SJCRH30 (cell line): ENCODE results near the gene CMKLR1. TPM values are rescaled to one million over a fixed set of nuclear protein-coding genes. Genes with fewer than 3 reads are reported as not detected.

Experiments
- DNase-seq, 2 experiments: peaks; one replicate each; pipeline ENCODE4 v3.0.0-alpha.2; 2015 to 2020
- H3K27ac ChIP-seq: fragments of 250-450 bp; sonication (Bioruptor Pico); 2 replicates; pipeline ENCODE4 v1.5.1; 2020; ENCODE audit warnings: mild to moderate bottlenecking, moderate library complexity
- H3K27me3 ChIP-seq: fragments of 250-450 bp; sonication (Bioruptor Pico); 2 replicates; pipeline ENCODE4 v1.5.1; 2020; ENCODE audit warnings: mild to moderate bottlenecking, moderate library complexity
- H3K36me3 ChIP-seq: fragments of 250-450 bp; sonication (Bioruptor Pico); 2 replicates; pipeline ENCODE4 v1.5.1; 2020; ENCODE audit warnings: mild to moderate bottlenecking, moderate library complexity
- H3K4me1 ChIP-seq: fragments of 250-450 bp; sonication (Bioruptor Pico); 2 replicates; pipeline ENCODE4 v1.5.1; 2020; ENCODE audit warnings: mild to moderate bottlenecking, moderate library complexity
- H3K4me3 ChIP-seq: fragments of 250-450 bp; sonication (Bioruptor Pico); 2 replicates; pipeline ENCODE4 v1.5.1; 2020; ENCODE audit warnings: mild to moderate bottlenecking, moderate library complexity
- H3K9me3 ChIP-seq: fragments of 250-450 bp; sonication (Bioruptor Pico); replicated peaks from 2 replicates; pipeline ENCODE4 v1.5.1; 2020; ENCODE audit warnings: mild to moderate bottlenecking, moderate library complexity
- total RNA-seq: library from RNA; depleted of rRNA; stranded (reverse); fragments of >200 nt; shearing (Covaris generic); gene quantifications from 2 replicates; pipeline ENCODE4 v1.2.3, GENCODE V29; 2014

Gene CMKLR1
- total RNA-seq, 1 experiment from 2014 or later = 0.04 TPM

DNA sequence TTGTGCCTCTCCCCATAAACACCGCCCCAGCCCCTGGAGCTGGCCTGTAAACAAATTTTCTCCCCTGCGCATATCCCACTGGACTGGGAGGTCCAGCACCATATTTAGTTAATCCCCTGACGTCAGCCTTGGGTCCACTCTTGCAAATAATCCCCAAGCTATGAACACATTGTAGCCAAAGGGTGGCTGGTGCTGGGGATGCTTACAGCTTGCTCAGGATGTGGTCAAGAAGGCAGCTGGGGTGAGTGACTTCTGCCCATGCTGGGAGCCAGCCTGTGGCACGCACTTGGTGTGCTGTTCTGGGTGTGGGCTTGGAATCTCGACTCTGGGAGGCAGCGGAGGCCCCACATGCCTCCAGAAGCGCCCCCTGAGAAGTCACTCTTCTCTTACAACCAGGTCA is 32.1 kb downstream of the CMKLR1 start:
- no peaks in the 10 kb centered on the region for H3K36me3 ChIP-seq
- no peak overlapping the region for H3K27ac ChIP-seq
- peak; percentile 15 to 17 for DNase-seq
- no peaks in the 10 kb centered on the region for H3K27me3 ChIP-seq
- peaks cover 4% of the 10 kb centered on the region; the same call in 1 of the 2 replicates for H3K4me1 ChIP-seq
- no peaks in the 10 kb centered on the region for H3K9me3 ChIP-seq
- H3K4me3 ChIP-seq = no peak overlapping the region

DNA sequence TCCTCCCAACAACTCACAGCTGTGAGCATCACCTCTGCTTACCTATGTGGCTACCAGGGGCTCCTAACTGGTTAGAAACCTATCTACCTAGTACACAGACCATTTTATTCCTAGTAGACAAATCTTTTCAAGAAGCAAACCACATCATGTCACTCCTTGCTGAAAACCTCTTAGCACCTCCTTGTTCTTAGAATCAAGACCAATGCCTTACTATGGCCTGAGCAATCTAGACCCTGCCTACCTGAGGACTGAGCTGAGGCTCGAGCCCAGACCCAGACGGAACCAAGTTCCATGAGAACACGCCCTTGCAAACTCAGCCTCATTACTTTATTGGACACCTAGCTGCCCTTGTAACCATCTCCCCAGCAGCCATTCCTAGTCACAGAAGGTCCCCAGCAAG is 32.6 kb downstream of the CMKLR1 start:
- no peaks in the 10 kb centered on the region for H3K9me3 ChIP-seq
- H3K27me3 ChIP-seq = 0 out of 2 replicates have a peak, but pooled peaks cover 3% of the 10 kb centered on the region

DNA sequence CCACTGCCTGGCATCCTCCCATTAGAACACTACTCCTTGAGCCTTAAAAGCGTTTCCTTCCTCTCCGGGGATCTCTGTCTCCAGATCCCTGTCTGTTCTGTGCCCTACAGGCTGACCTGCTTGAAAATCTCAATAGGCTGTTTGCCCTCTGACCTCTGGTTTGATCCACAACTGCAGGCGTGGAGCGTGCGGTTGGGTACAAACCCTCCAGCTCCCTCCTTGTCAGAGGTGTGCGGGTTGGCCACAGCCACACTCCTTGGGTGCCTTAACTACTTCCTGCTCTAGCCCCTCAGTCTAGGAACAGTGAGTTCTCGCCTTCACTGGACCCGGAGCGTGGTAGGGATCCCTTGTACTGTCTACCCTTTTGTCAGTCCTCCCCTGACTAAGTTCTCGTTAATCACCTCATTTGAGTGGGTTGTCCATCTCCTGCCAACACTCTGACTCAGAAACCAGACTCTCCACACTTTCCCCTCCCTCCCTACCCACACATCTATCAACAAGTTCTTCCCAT is 33.1 kb downstream of the CMKLR1 start:
- Histone ChIP-seq H3K27me3 (0 out of 2 replicates have a peak, but pooled peaks cover 3% of the 10 kb centered on the region), H3K4me3 (no peak overlapping the region), H3K27ac (no peak overlapping the region), H3K4me1 (peaks cover 4% of the 10 kb centered on the region; the same call in 1 of the 2 replicates), H3K36me3 (no peaks in the 10 kb centered on the region), H3K9me3 (no peaks in the 10 kb centered on the region)
- DNase-seq = no peak

More for the DNA sequence above, 32.6 kb downstream of the CMKLR1 start:
- DNase-seq = no peak
- H3K4me1 ChIP-seq = peaks cover 4% of the 10 kb centered on the region; the same call in 1 of the 2 replicates
- no peak overlapping the region for H3K4me3 ChIP-seq
- H3K36me3 ChIP-seq = no peaks in the 10 kb centered on the region
- H3K27ac ChIP-seq = no peak overlapping the region

DNA sequence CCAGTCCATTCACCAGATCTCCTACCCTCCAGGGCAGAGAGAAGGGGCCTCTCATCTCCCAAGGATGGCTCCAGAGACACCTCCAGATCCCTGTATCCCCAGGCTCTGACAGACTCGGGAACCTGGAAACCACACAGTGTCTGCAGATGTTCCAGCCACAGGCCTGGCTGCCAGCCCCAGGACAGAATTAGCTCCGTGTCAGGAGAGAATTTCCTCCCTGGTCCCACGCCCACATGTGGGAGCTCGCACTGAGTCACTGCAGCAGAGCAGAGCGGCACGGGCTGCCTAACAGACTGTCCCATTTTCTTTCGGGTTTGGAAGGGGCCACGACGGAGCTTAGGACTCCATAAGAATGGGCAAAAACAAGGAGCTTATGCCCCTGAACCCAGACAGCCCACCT is 33.6 kb downstream of the CMKLR1 start:
- H3K27ac ChIP-seq = no peak overlapping the region
- H3K4me1 ChIP-seq = peaks cover 4% of the 10 kb centered on the region; the same call in 1 of the 2 replicates
- H3K9me3 ChIP-seq = no peaks in the 10 kb centered on the region
- H3K27me3 ChIP-seq = 0 out of 2 replicates have a peak, but pooled peaks cover 3% of the 10 kb centered on the region
- H3K36me3 ChIP-seq = no peaks in the 10 kb centered on the region
- H3K4me3 ChIP-seq = no peak overlapping the region
- peak in 1 of 2 experiments; percentile 9 for DNase-seq

DNA sequence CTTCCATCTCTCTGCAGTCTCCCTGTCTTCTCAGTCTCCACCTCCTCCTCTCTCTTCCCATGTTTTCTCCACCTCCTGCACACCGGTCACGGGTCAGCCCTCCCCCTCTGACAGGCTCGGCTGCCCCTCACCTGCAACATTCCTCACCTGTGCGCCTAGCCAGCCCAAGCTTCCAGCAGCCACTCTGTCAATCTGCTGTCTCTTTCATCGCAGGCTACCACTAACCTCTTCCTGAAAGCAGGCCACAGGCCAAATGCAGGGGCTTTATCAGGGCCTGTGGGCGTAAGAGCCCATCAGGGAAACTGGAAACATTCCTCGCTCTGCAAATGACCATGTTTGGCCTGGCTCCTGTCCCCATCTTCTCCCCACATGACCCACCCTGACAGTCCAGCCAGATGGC is 34.5 kb downstream of the CMKLR1 start:
- Histone ChIP-seq H3K27me3 (0 out of 2 replicates have a peak, but pooled peaks cover 3% of the 10 kb centered on the region), H3K27ac (no peak overlapping the region), H3K36me3 (no peaks in the 10 kb centered on the region), H3K4me3 (no peak overlapping the region), H3K4me1 (peaks cover 4% of the 10 kb centered on the region; the same call in 1 of the 2 replicates), H3K9me3 (no peaks in the 10 kb centered on the region)
- no peak for DNase-seq

DNA sequence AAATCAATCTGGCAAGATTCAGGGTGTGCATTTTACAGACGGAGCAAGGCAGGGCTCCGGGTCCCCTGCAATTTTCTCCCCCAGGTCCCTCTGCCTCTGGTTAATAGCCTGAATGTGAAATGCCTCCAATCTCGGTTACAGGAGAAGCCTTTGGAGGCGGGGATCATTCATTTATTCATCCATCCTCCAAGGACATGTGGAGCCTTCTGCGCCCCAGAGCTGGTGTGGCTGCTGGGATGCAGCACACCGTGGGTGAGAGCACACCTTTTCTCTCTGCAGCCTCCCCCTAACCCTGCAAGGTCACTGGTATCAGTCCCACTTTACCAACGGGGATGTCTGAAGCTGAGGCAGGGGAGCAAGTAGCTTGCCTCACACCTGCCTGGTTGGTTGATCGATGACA is 35.4 kb downstream of the CMKLR1 start:
- Histone ChIP-seq H3K27me3 (0 out of 2 replicates have a peak, but pooled peaks cover 3% of the 10 kb centered on the region), H3K4me3 (no peak overlapping the region), H3K9me3 (no peaks in the 10 kb centered on the region), H3K36me3 (no peaks in the 10 kb centered on the region), H3K4me1 (peaks cover 4% of the 10 kb centered on the region; the same call in 1 of the 2 replicates), H3K27ac (no peak overlapping the region)
- no peak for DNase-seq

DNA sequence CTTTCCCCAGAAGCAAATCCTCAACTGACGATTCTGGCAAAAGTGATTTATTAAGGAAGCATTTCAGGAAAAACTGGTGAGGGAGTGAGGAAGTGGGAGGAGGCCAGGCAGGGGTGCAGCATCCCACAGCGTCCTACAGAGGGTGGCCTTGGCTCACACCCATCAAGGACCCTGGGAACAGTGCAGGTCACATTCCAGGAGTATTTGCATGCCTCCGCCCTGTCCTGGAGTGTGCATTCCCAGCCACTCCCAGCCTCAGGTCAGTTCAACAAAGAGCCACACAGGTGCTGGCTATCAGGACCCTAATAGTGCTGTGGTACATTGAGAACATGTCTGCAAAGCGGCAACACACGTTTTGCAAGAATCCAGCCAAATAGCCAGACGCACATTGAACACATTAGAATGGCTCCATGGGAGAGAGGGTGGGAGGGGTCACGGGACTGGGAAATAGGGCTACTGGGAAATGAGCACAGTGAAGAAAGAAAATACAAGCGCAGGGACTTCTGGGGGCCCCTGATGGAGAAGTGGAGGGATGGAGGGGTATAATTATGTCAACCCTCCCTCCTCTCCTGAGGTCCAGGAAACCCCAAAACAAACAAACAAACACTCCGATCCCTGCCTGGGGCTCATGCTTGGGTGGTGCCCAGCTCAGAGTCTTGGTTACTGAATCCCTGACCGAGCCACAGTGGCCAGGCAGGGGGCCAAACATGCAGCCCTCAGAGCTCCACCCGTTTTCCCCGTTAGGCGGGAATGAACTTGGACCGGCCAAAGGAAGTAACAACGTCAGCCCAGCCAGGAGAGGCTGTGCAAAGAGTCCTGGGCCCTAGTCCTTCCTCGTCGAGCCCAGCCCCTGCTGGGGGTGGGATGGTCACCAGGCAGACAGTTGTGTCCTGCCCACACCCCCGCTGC is 36.5 kb downstream of the CMKLR1 start:
- H3K9me3 ChIP-seq = no peaks in the 10 kb centered on the region
- no peak for DNase-seq
- H3K27me3 ChIP-seq = 0 out of 2 replicates have a peak, but pooled peaks cover 3% of the 10 kb centered on the region
- H3K36me3 ChIP-seq = no peaks in the 10 kb centered on the region
- no peak overlapping the region for H3K27ac ChIP-seq
- H3K4me3 ChIP-seq = no peak overlapping the region
- peaks cover 4% of the 10 kb centered on the region; the same call in 1 of the 2 replicates for H3K4me1 ChIP-seq

DNA sequence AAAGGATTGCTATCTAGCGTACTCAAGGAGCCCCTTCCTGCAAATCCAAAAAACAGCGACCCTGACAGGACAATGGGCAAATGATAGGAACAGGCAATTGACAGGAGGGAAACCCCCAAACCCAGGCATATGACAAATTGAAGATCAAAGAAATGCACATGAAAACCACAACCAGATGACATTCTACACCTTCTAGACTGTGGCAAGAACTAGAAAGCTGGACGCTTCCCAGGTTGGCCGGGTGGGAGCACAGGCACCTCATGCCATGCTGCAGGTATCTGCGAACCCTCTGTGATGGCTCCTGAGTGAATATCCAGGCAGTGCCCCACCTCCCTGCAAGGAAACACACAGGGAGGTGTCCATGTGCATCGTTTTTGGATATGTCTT is 37.1 kb downstream of the CMKLR1 start:
- Histone ChIP-seq H3K36me3 (no peaks in the 10 kb centered on the region), H3K9me3 (no peaks in the 10 kb centered on the region), H3K27ac (no peak overlapping the region), H3K4me1 (no peaks in the 10 kb centered on the region), H3K4me3 (no peak overlapping the region), H3K27me3 (0 out of 2 replicates have a peak, but pooled peaks cover 3% of the 10 kb centered on the region)
- no peak for DNase-seq

DNA sequence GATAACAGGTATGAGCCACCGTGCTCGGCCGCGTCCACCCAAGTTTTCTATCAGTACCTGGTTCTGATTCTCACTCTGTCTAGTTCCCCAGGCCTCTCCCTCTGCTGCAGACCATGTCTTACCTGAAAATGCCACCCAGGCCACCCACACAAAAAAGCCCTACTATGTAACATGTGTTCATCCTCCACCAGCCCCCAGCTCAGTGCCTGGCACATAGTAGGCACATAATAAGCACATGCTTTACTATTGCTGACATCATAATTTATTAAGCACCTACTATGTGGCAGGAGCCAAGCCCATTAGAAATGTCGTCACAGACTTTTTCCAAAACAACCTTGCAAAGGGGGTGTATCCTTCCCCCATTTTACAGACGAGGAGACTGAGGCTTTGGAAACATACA is 37.8 kb downstream of the CMKLR1 start:
- Histone ChIP-seq H3K27me3 (0 out of 2 replicates have a peak, but pooled peaks cover 3% of the 10 kb centered on the region), H3K4me3 (no peak overlapping the region), H3K27ac (no peak overlapping the region), H3K9me3 (no peaks in the 10 kb centered on the region), H3K36me3 (no peaks in the 10 kb centered on the region), H3K4me1 (no peaks in the 10 kb centered on the region)
- DNase-seq = no peak

DNA sequence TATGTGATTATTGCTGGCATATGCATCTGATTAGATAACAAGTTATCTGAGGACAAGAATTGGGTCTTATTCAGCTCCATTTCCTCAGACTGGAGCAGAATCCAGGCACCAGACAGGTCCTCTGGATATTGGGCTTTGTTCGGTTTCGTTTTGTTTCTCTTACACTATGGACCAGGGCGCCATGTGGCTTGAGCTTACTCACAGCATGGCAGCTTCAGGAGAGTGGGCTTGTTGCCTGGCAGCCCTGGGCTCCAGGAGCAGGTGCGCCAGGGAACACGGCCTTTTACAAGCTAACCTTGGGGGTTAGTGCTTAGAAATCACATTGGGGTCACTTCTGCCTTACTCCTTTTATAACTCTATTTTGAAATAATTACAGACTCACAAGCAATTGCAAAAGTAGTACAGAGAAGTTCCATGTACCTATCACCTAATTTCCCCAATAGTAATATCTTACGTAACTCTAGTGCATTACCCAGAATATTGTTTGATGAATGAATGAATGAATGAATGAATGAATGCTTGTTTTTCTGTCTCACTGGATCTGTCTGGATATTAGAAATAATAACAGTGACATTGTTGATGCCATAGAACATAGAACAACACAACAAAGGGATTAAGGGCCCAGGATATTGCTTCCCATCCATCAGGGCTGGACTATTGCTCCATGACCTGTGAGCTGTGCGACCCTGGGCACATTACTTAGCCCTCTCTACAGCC is 39.0 kb downstream of the CMKLR1 start:
- H3K4me3 ChIP-seq = no peak overlapping the region
- H3K27ac ChIP-seq = no peak overlapping the region
- no peaks in the 10 kb centered on the region for H3K4me1 ChIP-seq
- H3K9me3 ChIP-seq = no peaks in the 10 kb centered on the region
- DNase-seq = no peak
- no peaks in the 10 kb centered on the region for H3K36me3 ChIP-seq
- 0 out of 2 replicates have a peak, but pooled peaks cover 3% of the 10 kb centered on the region for H3K27me3 ChIP-seq

DNA sequence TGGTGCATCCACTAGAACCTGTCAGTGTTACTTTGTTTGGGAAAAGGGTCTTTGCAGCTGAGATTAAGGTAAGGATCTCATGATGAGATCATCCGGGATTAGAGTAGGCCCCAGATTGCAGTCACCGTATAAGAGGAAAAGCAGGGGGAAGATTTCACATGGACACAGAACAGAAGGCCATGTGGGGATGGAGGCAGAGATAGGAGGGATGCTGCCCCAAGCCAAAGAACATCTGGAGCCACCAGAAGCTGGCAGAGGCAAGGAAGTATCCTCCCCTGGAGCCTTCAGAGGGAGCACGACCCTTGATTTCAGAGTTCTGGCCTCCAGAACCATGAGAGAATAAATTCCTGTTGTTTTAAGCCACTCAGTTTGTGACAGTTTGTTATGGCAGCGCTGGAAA is 39.6 kb downstream of the CMKLR1 start:
- DNase-seq = no peak
- H3K36me3 ChIP-seq = no peaks in the 10 kb centered on the region
- no peaks in the 10 kb centered on the region for H3K9me3 ChIP-seq
- no peak overlapping the region for H3K4me3 ChIP-seq
- no peaks in the 10 kb centered on the region for H3K4me1 ChIP-seq
- H3K27ac ChIP-seq = no peak overlapping the region
- 0 out of 2 replicates have a peak, but pooled peaks cover 3% of the 10 kb centered on the region for H3K27me3 ChIP-seq

DNA sequence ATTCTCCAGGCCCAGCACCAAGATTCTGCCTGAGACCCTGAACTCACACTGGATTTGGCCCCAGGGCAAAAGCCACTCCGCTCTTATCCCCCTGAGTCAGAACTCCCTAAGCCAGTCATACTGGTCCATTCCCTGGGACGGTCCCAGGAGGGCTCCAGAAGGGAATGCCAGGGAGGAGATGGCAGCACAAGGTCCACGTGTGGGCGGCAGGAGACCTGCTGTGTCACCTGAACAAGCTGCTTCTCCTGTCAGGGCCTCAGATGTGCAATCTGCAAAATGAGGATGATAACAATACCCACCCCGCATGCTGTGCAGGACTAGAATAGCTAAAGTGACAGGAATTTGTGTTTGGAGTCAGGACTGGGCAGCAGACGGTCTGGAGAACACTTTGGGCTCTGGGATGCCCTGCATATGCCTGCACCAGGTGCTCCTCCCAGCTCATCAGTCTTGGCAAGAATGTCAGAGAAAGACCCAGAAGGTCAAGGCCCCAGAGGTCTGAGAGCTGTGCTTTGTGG is 40.3 kb downstream of the CMKLR1 start:
- Histone ChIP-seq H3K9me3 (no peaks in the 10 kb centered on the region), H3K27me3 (0 out of 2 replicates have a peak, but pooled peaks cover 3% of the 10 kb centered on the region)

DNA sequence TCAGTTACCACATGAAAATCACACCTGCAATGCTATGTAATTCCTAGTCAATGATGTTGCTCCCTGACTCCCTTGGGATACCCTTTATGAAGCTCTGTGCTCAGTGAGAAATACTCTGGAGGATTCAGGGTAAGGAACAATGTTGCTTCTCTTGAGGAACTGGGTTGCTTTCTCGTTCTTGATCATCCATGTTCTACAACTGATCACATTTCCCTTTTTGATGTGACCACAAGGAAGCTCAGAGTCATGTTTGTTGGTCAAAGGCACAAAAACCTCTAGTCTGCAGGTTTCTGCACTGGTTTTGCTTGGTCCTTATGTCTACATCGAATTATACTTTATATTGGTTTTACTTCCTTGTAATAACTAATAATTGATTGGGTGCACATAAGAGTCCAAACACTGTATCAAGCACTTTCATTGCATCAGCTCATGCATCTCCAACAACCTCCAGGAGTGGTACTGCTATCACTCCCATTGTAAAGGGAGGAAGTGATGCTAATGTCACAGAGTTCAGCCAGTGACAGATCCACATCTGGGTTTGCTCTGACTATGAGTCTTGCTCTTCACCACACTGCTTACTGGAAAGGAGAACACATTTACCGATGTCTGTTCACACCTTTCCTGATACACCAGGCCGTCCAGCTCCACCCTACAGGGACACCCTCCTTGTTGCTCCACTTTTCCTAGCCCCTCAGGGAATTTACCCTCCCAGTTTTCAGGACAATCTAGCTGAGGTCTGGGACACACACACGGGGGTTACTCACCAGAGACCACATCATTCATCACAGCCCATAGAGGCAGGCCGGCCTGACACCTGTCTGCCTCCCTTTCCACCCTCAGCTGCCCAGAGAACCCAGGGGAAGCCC is 41.0 kb downstream of the CMKLR1 start:
- Histone ChIP-seq H3K27ac (no peak overlapping the region), H3K36me3 (no peaks in the 10 kb centered on the region), H3K9me3 (no peaks in the 10 kb centered on the region), H3K4me3 (no peak overlapping the region), H3K27me3 (0 out of 2 replicates have a peak, but pooled peaks cover 3% of the 10 kb centered on the region), H3K4me1 (no peaks in the 10 kb centered on the region)
- DNase-seq = no peak

More for the DNA sequence above, 40.3 kb downstream of the CMKLR1 start:
- Histone ChIP-seq H3K27ac (no peak overlapping the region), H3K4me1 (no peaks in the 10 kb centered on the region), H3K36me3 (no peaks in the 10 kb centered on the region), H3K4me3 (no peak overlapping the region)
- DNase-seq = no peak

DNA sequence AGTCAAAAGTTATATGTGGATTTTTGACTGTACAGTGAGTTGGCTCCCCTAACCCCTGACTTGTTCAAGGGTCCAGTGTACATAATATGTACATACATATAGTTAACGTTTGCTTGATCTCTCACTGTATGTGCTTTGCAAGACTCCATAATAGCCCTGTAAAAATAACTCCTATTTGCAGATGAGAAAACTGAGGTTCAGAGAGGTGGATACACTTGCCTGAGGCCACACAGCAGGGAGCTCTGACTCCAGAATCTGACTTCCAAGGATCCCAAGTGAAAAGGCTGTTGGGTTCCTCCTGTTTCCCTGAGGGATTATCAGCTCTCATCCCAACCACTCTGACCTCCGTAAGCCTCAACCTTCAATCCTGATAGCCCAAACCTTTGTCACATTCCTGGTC is 41.7 kb downstream of the CMKLR1 start:
- no peak overlapping the region for H3K4me3 ChIP-seq
- H3K36me3 ChIP-seq = no peaks in the 10 kb centered on the region
- no peak for DNase-seq
- no peak overlapping the region for H3K27ac ChIP-seq
- H3K9me3 ChIP-seq = no peaks in the 10 kb centered on the region
- 0 out of 2 replicates have a peak, but pooled peaks cover 3% of the 10 kb centered on the region for H3K27me3 ChIP-seq
- H3K4me1 ChIP-seq = no peaks in the 10 kb centered on the region
